Spleen (tissue), 11 donors: ENCODE data around the gene IFT88. TPM values are rescaled to one million over a fixed set of nuclear protein-coding genes. Genes with fewer than 3 reads are reported as not detected.

ENCODE experiments used
- DNase-seq: peaks from one replicate; pipeline ENCODE4 v3.0.0-alpha.2; 2020
- H3K27ac ChIP-seq, 8 donors: fragments of 200-600 bp; sonication (generic) in 7 of 8; 1 replicate in 4 of 8; 2 replicates in 4 of 8; pipeline versions ENCODE4 v1.5.0 to v1.8.0; 2016 to 2021; ENCODE audit warnings: inconsistent platforms in 4 of 8, mild to moderate bottlenecking in 4 of 8, moderate library complexity in 1 of 8
- H3K27me3 ChIP-seq, 7 donors: fragments of 200-600 bp; sonication (generic) in 6 of 7; replicated peaks in 1 of 7; 1 replicate in 4 of 7; 2 replicates in 3 of 7; pipeline versions ENCODE4 v1.5.0 to v1.8.0; 2016 to 2021; ENCODE audit warnings: inconsistent platforms in 3 of 7, mild to moderate bottlenecking in 1 of 7
- H3K36me3 ChIP-seq, 6 donors: fragments of 200-600 bp; sonication (generic) in 5 of 6; 1 replicate in 4 of 6; 2 replicates in 2 of 6; pipeline versions ENCODE4 v1.5.0 to v1.8.0; 2016 to 2021; ENCODE audit warnings: inconsistent platforms in 2 of 6
- H3K4me1 ChIP-seq, 6 donors: fragments of 200-600 bp; sonication (generic) in 5 of 6; 1 replicate in 3 of 6; 2 replicates in 3 of 6; pipeline versions ENCODE4 v1.5.0 to v1.8.0; 2016 to 2021; ENCODE audit warnings: inconsistent platforms in 3 of 6
- H3K4me3 ChIP-seq, 8 donors: fragments of 200-600 bp; sonication (generic) in 7 of 8; 1 replicate in 4 of 8; 2 replicates in 4 of 8; pipeline versions ENCODE4 v1.5.0 to v1.8.0; 2016 to 2021; ENCODE audit warnings: inconsistent platforms in 4 of 8, mild to moderate bottlenecking in 4 of 8, moderate library complexity in 2 of 8
- H3K9me3 ChIP-seq, 8 donors: fragments of 200-600 bp; sonication (generic) in 7 of 8; 1 replicate in 4 of 8; 2 replicates in 4 of 8; pipeline versions ENCODE4 v1.5.0 to v1.8.0; 2016 to 2021; ENCODE audit warnings: inconsistent platforms in 4 of 8
- POLR2A ChIP-seq, 3 donors: fragments of 450-650 bp; IDR thresholded peaks; one replicate each; pipeline ENCODE4 v1.5.1; 2017; ENCODE audit warnings: antibody characterized with exemption in 3 of 3, mild to moderate bottlenecking in 1 of 3
- POLR2AphosphoS5 ChIP-seq, 3 donors: sonication (generic); formaldehyde crosslinking; IDR thresholded peaks; one replicate each; pipeline ENCODE4 v1.5.1; 2017; ENCODE audit warnings: antibody characterized with exemption in 3 of 3
- WGBS, 5 donors: extraction: QIAGEN DNeasy Blood & Tissue Kit in 3 of 5; methylation state at CpG; one replicate each; pipeline versions ENCODE4 v1.1.5 to v1.1.7; 2013 to 2018; 5-methylcytosine and 5-hydroxymethylcytosine counted together
- intact Hi-C: fragments of 100-400 bp; cut with DNase I; formaldehyde crosslinking; loops from one replicate; pipeline ENCODE4 v1.15.0; 2023; ENCODE audit warnings: low total_unique reads
- polyA plus RNA-seq, 3 donors: library from polyadenylated mRNA; stranded (reverse); fragments of 200-250 nt; gene quantifications; one replicate each; pipeline ENCODE4 v1.2.1, GENCODE V29; 2013
- total RNA-seq, 7 donors: library from RNA; depleted of rRNA in 3 of 7; stranded (reverse); fragments of >200 nt in 3 of 7; fragmentation: NEBNext Ultra II Directional in 4 of 7; extraction: Animal tissue kit (Norgen Biotek cat#: 25700) in 4 of 7; gene quantifications; one replicate each; pipeline versions ENCODE4 v1.1.0 to v1.2.1, GENCODE V29; 2016 to 2021
- TF ChIP-seq, protein P1 (sequence below), 11 experiments: fragments of 200-600 bp in 7 of 11; fragments of 450-650 bp in 4 of 11; sonication (generic) in 4 of 11; IDR thresholded peaks in 8 of 11; conservative IDR thresholded peaks in 3 of 11; 1 replicate in 7 of 11; 2 replicates in 4 of 11; pipeline versions ENCODE4 v1.4.0 to v1.8.0; 2016 to 2021; ENCODE audit warnings: antibody characterized with exemption in 11 of 11, inconsistent platforms in 4 of 11, mild to moderate bottlenecking in 1 of 11
- donor health status: healthy with polysubstance abuse.
- donor health status: DM: no; HTN: no; CAD: no; lungs with moderate emphysema.
- donor health status: DM: no; HTN: no; CAD: no.
- donor health status: Bipolar disorder and iron deficiency.
- donor health status: healthy.
- donor health status: DM: no; HTN: no; CAD: no.
- donor health status: DM: yes; HTN: yes; CAD: no.

Gene IFT88
- total and polyA plus RNA-seq, 10 donors, result 7.7 to 25.5 (median 13.6) TPM

DNA sequence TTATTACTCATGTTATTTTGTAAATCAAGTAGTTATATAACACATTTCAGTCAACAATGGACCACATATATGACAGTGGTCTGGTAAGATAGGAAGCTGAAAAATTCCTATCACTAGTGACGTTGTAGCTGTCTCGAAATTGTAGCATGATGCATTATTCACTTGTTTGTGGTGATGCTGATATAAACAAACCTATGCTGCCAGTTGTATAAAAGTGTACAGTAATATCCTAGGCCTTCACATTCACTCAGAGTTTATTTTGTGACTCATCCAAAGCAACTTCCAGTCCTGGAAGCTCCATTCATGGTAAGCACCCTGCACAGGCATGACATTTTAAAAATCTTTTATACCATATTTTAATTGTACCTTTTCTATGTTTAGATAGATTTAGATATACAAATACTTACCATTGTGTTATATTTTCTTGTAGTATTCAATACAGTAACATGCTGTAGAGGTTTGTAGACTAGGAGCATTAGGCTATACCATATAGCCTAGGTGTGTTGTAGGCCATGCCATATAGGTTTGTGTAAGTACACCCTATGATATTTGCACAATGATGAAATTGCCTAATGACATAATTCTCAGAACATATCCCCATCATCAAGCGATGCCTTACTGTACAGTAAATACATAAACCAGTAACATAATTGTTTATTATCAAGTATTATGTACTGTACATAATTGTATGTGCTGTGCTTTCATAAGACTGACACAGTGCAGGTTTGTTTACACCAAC, 49.3 kb downstream of the IFT88 start:
- no peak for DNase-seq
- H3K27me3 ChIP-seq, result no peaks in the 10 kb centered on the region
- no peaks in the 10 kb centered on the region for H3K4me1 ChIP-seq
- H3K4me3 ChIP-seq, result no peak overlapping the region
- WGBS, 5 donors, result 91 to 98% (median 93%) methylated on average over 3 of the region's 3 CpGs
- H3K9me3 ChIP-seq, result no peaks in the 10 kb centered on the region
- intact Hi-C loops, result no loop called here
- H3K27ac ChIP-seq, result no peak overlapping the region
- TF ChIP-seq, protein P1, sequence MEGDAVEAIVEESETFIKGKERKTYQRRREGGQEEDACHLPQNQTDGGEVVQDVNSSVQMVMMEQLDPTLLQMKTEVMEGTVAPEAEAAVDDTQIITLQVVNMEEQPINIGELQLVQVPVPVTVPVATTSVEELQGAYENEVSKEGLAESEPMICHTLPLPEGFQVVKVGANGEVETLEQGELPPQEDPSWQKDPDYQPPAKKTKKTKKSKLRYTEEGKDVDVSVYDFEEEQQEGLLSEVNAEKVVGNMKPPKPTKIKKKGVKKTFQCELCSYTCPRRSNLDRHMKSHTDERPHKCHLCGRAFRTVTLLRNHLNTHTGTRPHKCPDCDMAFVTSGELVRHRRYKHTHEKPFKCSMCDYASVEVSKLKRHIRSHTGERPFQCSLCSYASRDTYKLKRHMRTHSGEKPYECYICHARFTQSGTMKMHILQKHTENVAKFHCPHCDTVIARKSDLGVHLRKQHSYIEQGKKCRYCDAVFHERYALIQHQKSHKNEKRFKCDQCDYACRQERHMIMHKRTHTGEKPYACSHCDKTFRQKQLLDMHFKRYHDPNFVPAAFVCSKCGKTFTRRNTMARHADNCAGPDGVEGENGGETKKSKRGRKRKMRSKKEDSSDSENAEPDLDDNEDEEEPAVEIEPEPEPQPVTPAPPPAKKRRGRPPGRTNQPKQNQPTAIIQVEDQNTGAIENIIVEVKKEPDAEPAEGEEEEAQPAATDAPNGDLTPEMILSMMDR (IDR thresholded peaks at IDR 0.05 in 8 of 11, conservative IDR thresholded peaks at IDR 0.05 in 3 of 11), result no peak
- TF ChIP-seq POLR2AphosphoS5 (IDR thresholded peaks at IDR 0.05) (no peak), POLR2A (IDR thresholded peaks at IDR 0.05) (no peak)
- peaks cover 0 to 24% (median 0%) of the 10 kb centered on the region in 6 donors for H3K36me3 ChIP-seq

DNA sequence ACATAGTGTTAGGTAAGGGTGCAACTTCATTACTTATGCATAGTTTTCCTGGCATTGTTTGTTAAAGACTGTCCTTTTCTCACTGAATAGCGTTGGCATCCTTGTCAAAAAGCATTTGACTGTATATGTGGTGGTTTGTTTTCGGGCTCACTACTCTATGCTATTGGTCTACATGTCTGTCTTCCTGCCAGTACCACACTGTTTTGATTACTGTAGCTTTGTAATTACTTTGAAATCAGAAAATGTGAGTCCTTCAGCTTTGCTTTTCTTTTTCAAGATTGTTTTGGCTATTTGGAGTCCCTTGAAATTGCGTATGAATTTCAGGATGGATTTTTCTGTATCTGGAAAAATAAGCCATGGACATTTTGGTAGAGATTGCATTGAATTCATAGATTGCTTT, 56.0 kb downstream of the IFT88 start:
- intact Hi-C loops, result no loop called here
- DNase-seq, result no peak
- Histone ChIP-seq H3K36me3 (peaks cover 0 to 53% (median 5%) of the 10 kb centered on the region in 6 donors), H3K27me3 (no peaks in the 10 kb centered on the region), H3K4me3 (no peak overlapping the region), H3K4me1 (no peaks in the 10 kb centered on the region), H3K9me3 (peaks cover 0 to 14% (median 8%) of the 10 kb centered on the region in 8 donors), H3K27ac (no peak overlapping the region)
- WGBS, 5 donors, result 94 to 97% (median 95%) methylated on average over 3 of the region's 3 CpGs
- TF ChIP-seq POLR2A (IDR thresholded peaks at IDR 0.05) (no peak), POLR2AphosphoS5 (IDR thresholded peaks at IDR 0.05) (no peak)
- TF ChIP-seq, protein P1 (IDR thresholded peaks at IDR 0.05 in 8 of 11, conservative IDR thresholded peaks at IDR 0.05 in 3 of 11), result no peak

DNA sequence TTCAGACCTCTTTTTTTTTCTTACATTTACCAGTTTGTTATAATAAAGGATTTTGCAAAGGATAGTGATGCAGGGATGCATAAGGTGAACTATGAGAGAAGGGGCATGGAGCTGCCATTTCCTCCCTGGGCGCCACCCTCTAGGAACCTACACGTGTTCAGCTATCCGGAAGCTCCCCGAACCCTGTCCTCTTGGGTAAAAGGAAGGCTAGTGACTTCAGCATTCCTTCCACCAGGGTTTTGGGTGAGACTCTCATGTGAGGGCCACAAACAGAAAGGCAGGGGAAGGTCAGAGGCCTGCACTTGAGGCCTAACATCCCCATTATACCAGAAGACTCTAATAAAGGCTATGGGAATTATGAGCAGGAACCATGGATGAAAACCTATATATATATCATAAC, 57.3 kb downstream of the IFT88 start:
- H3K36me3 ChIP-seq, result peaks cover 0 to 49% (median 5%) of the 10 kb centered on the region in 6 donors
- H3K4me1 ChIP-seq, result no peaks in the 10 kb centered on the region
- 95 to 98% (median 97%) methylated on average over 4 of the region's 4 CpGs for WGBS, 5 donors
- H3K4me3 ChIP-seq, result no peak overlapping the region
- peaks cover 0 to 14% (median 8%) of the 10 kb centered on the region in 8 donors for H3K9me3 ChIP-seq
- no peaks in the 10 kb centered on the region for H3K27me3 ChIP-seq
- no peak overlapping the region for H3K27ac ChIP-seq
- no peak for DNase-seq
- intact Hi-C loops, result no loop called here
- TF ChIP-seq, protein P1 (IDR thresholded peaks at IDR 0.05 in 8 of 11, conservative IDR thresholded peaks at IDR 0.05 in 3 of 11), result no peak
- no peak for TF ChIP-seq POLR2AphosphoS5 (IDR thresholded peaks at IDR 0.05)
- TF ChIP-seq POLR2A (IDR thresholded peaks at IDR 0.05), result no peak

DNA sequence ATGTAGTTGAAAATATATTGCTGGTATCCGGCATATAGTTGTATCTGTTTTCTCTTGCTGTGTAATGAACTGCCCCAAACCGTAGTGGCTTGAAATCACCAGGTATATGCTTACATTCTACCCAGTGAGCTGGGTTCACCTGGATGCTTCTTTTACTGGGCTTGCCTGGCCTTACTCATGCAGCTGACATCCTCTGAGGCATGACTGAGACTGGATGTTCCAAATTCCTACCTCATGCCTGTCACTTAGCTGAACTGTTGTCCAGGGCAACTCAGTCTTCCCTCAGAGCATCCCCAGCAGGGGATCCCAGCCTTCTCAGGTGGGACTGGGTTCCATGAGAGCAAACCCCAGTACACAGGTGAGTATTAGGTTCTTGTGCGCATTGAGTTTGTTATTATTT, 66.8 kb downstream of the IFT88 start:
- no peak for DNase-seq
- no peak overlapping the region for H3K4me3 ChIP-seq
- H3K4me1 ChIP-seq, result no peaks in the 10 kb centered on the region
- peaks cover 0 to 47% (median 5%) of the 10 kb centered on the region in 6 donors for H3K36me3 ChIP-seq
- no peaks in the 10 kb centered on the region for H3K27me3 ChIP-seq
- WGBS, 5 donors, result 91 to 98% (median 98%) methylated on average over 3 of the region's 3 CpGs
- TF ChIP-seq POLR2A (IDR thresholded peaks at IDR 0.05) (no peak), POLR2AphosphoS5 (IDR thresholded peaks at IDR 0.05) (no peak)
- TF ChIP-seq, protein P1 (IDR thresholded peaks at IDR 0.05 in 8 of 11, conservative IDR thresholded peaks at IDR 0.05 in 3 of 11), result no peak
- no peaks in the 10 kb centered on the region for H3K9me3 ChIP-seq
- intact Hi-C loops, result no loop called here
- no peak overlapping the region for H3K27ac ChIP-seq
